Gastroesophageal sphincter (tissue), 3 donors: Measurements from ENCODE around the gene CRYL1.

Experiments
- CTCF ChIP-seq, 4 experiments: fragments of 200-600 bp in 2 of 4; fragments of 450-650 bp in 2 of 4; sonication (generic) in 1 of 4; IDR thresholded peaks; one replicate each; pipeline ENCODE4 v1.5.1; 2017 to 2019; ENCODE audit warnings: antibody characterized with exemption in 4 of 4, mild to moderate bottlenecking in 2 of 4, moderate library complexity in 2 of 4
- POLR2A ChIP-seq, 2 donors: fragments of 450-650 bp; IDR thresholded peaks; one replicate each; pipeline ENCODE4 v1.6.1; 2017; ENCODE audit warnings: antibody characterized with exemption in 2 of 2, mild to moderate bottlenecking in 2 of 2, moderate library complexity in 1 of 2
- POLR2AphosphoS5 ChIP-seq: sonication (generic); formaldehyde crosslinking; IDR thresholded peaks from one replicate; pipeline ENCODE4 v1.6.1; 2017; ENCODE audit warnings: antibody characterized with exemption

- TF ChIP-seq CTCF (IDR thresholded peaks at IDR 0.05) (no peak), POLR2AphosphoS5 (no peak), POLR2A (IDR thresholded peaks at IDR 0.05) (no peak)
Observed at GRCh38 chr13:20429682-20430081, 96.0 kb downstream of the CRYL1 start.
